SK-N-SH (cell line): ENCODE results near the gene DNM2. TPM values are rescaled to one million over a fixed set of nuclear protein-coding genes. Genes with fewer than 3 reads are reported as not detected.

Experiments
- CTCF ChIA-PET: fragments of 300-600, 350-600 bp; formaldehyde crosslinking; extraction: SDS; loops from one replicate; lab custom pipeline; 2021; lab: Yijun Ruan, JAX
- POLR2A ChIA-PET: fragments of 350-600 bp; sonication (Branson Sonifier 250); formaldehyde crosslinking; extraction: SDS; loops from one replicate; lab custom pipeline; 2020; ENCODE audit warnings: antibody characterized with exemption, inconsistent platforms; lab: Yijun Ruan, JAX
- DNase-seq: peaks from one replicate; pipeline ENCODE4 v3.0.0; 2012
- H2AFZ ChIP-seq: fragments of 200-600 bp; sonication (generic); 2 replicates; pipeline ENCODE4 v1.8.1; 2016; ENCODE audit warnings: antibody characterized with exemption, mild to moderate bottlenecking, low read depth
- H3F3A ChIP-seq: fragments of 200-600 bp; sonication (generic); replicated peaks from 2 replicates; pipeline ENCODE3; 2016; ENCODE audit warnings: antibody characterized with exemption, mild to moderate bottlenecking; ENCODE audit not compliant: insufficient read depth
- H3K27ac ChIP-seq, 2 experiments: fragments of 200-500 bp in 1 of 2; fragments of 200-600 bp in 1 of 2; sonication (Bioruptor generic) in 1 of 2; sonication (generic), shearing (Covaris generic) in 1 of 2; 2 replicates each; pipeline versions ENCODE4 v1.5.1 to v1.6.1; 2014 to 2016; ENCODE audit warnings: low read depth in 2 of 2, inconsistent platforms in 1 of 2, low read length in 1 of 2, mild to moderate bottlenecking in 1 of 2, mixed read lengths in 1 of 2
- H3K27me3 ChIP-seq: fragments of 200-600 bp; sonication (generic), shearing (Covaris generic); 2 replicates; pipeline ENCODE4 v1.6.1; 2016; ENCODE audit warnings: mixed run types; ENCODE audit not compliant: insufficient read depth
- H3K36me3 ChIP-seq, 2 experiments: fragments of 200-500 bp in 1 of 2; fragments of 200-600 bp in 1 of 2; sonication (Bioruptor generic) in 1 of 2; sonication (generic) in 1 of 2; replicated peaks in 1 of 2; 2 replicates each; pipeline versions ENCODE3 to v1.5.1; 2014 to 2016; ENCODE audit warnings: low read length in 1 of 2, mild to moderate bottlenecking in 1 of 2; ENCODE audit not compliant: insufficient read depth in 2 of 2, control insufficient read depth in 1 of 2
- H3K4me1 ChIP-seq, 2 experiments: fragments of 200-500 bp in 1 of 2; fragments of 200-600 bp in 1 of 2; sonication (Bioruptor generic) in 1 of 2; sonication (generic), shearing (Covaris generic) in 1 of 2; 2 replicates each; pipeline versions ENCODE4 v1.5.1 to v1.6.1; 2014 to 2016; ENCODE audit warnings: low read depth in 1 of 2, low read length in 1 of 2, mixed run types in 1 of 2; ENCODE audit not compliant: insufficient read depth in 2 of 2, control insufficient read depth in 1 of 2
- H3K4me2 ChIP-seq: fragments of 200-600 bp; sonication (generic), shearing (Covaris generic); 2 replicates; pipeline ENCODE4 v1.6.1; 2017; ENCODE audit warnings: mixed run types
- H3K4me3 ChIP-seq, 2 experiments: fragments of 200-500 bp in 1 of 2; fragments of 200-600 bp in 1 of 2; sonication (Bioruptor generic) in 1 of 2; sonication (generic), shearing (Covaris generic) in 1 of 2; 2 replicates each; pipeline versions ENCODE4 v1.5.1 to v1.8.1; 2014 to 2016; ENCODE audit warnings: low read depth in 2 of 2, inconsistent platforms in 1 of 2, low read length in 1 of 2, mild to moderate bottlenecking in 1 of 2, mixed read lengths in 1 of 2, moderate library complexity in 1 of 2
- H3K79me2 ChIP-seq: fragments of 200-600 bp; sonication (generic); 2 replicates; pipeline ENCODE4 v1.8.1; 2017; ENCODE audit warnings: mild to moderate bottlenecking; ENCODE audit not compliant: insufficient read depth
- H3K9ac ChIP-seq: fragments of 200-600 bp; sonication (generic); 2 replicates; pipeline ENCODE4 v1.6.1; 2017; ENCODE audit warnings: mixed run types
- H3K9me2 ChIP-seq: fragments of 200-600 bp; sonication (generic); 2 replicates; pipeline ENCODE4 v1.6.1; 2017; ENCODE audit warnings: mixed run types
- H3K9me3 ChIP-seq: fragments of 200-600 bp; sonication (generic); 2 replicates; pipeline ENCODE4 v1.6.1; 2017; ENCODE audit warnings: mixed run types, mild to moderate bottlenecking, moderate library complexity
- H4K20me1 ChIP-seq: fragments of 200-600 bp; sonication (generic); 2 replicates; pipeline ENCODE4 v1.6.1; 2017; ENCODE audit warnings: mild to moderate bottlenecking, mixed run types; ENCODE audit not compliant: insufficient read depth
- FOSL2 ChIP-seq: IDR thresholded peaks from 2 replicates; pipeline ENCODE4 v1.4.0; 2012; ENCODE audit warnings: low read depth, mild to moderate bottlenecking, moderate library complexity, borderline replicate concordance
- JUND ChIP-seq: IDR thresholded peaks from 2 replicates; pipeline ENCODE4 v1.4.0; 2012
- NFIC ChIP-seq: IDR thresholded peaks from 2 replicates; pipeline ENCODE4 v1.4.0; 2012; ENCODE audit warnings: borderline replicate concordance
- RCOR1 ChIP-seq: fragments of 150-350 bp; IDR thresholded peaks from 2 replicates; pipeline ENCODE4 v1.6.1; 2017; ENCODE audit warnings: antibody characterized with exemption, low read length
- RXRA ChIP-seq: IDR thresholded peaks from 2 replicates; pipeline ENCODE4 v1.4.0; 2012; ENCODE audit warnings: low read depth, mild to moderate bottlenecking, borderline replicate concordance
- SMC3 ChIP-seq: IDR thresholded peaks from 2 replicates; pipeline ENCODE4 v1.6.1; 2012; ENCODE audit warnings: low read depth, low read length, improper control_type of control experiment
- TCF12 ChIP-seq: IDR thresholded peaks from 2 replicates; pipeline ENCODE4 v1.4.0; 2012
- YY1 ChIP-seq: IDR thresholded peaks from 2 replicates; pipeline ENCODE4 v1.4.0; 2012; ENCODE audit warnings: low read depth, mild to moderate bottlenecking
- WGBS: methylation state at CpG from one replicate; pipeline ENCODE4 v1.1.6; 2017; ENCODE audit warnings: low lambda C conversion rate; 5-methylcytosine and 5-hydroxymethylcytosine counted together
- polyA plus RNA-seq, 3 experiments: library from polyadenylated mRNA; depleted of rRNA; stranded (reverse); fragments of >200 nt; gene quantifications; 2 replicates each; pipeline ENCODE4 v1.2.3, GENCODE V29; 2012
- TF ChIP-seq, protein P1 (sequence below): IDR thresholded peaks from 2 replicates; pipeline ENCODE4 v1.6.1; 2012; ENCODE audit warnings: mild to moderate bottlenecking, low read depth, low read length, moderate library complexity

The DNM2 gene
- polyA plus RNA-seq, 1 of the 3 experiments (the other 2 are of a cell fraction): 52.5 TPM

DNA sequence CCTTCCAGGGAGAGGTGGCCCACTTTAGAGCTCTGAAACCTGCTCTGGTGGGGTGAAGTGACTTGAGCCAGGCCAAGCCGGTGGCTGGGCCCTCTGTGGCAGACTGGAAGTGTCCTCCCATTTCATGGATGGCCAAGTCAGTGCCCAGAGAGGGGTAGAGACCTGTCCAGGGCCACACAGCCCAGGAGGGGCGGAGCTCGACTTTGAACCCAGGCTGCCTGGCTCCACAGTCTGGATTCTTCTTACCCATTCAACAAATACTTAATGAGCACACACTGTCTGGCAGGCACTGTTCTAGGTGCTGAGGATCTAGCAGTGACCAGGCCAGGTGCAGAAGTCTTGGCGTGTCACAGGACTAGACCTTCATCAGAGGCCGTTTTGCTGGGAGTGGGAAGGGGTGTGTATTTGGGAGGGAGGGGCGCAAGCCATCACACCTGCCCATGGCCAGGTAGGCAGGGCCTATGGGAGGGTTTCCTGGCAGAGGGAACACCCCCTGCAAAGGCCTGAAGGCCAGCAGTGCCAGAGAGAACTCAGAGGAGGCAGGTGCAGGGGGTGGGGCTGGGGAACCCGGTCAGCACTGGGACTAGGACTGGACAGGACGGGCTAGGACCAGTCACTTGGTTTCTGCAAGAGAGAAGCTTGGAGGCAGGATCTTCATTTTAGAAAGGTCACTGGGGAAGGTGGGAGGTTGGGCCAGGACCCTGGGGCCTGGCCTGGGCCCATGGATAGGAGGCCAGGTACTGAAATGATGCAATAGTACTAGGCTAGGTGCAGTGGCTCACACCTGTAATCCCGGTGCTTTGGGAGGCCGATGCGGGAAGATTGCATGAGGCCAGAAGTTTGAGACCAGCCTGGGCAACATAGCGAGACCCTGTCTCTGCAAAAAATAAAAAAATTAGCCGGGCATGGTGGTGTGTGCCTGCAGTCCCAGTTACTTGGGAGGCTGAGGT lies 31.8 kb downstream of the DNM2 start:
- ChIA-PET CTCF (interaction anchor here (0.6 to 1.8 kb wide), 4 partner anchors 32 to 115 kb away, joined by 3 to 7 read pairs (median 4); partner anchors contain the start of gene DNM2), POLR2A (no interaction called here)
- TF ChIP-seq RXRA (no peak), YY1 (no peak), TCF12 (no peak), FOSL2 (no peak), NFIC (no peak), SMC3 (no peak), JUND (no peak)
- TF ChIP-seq, protein P1, sequence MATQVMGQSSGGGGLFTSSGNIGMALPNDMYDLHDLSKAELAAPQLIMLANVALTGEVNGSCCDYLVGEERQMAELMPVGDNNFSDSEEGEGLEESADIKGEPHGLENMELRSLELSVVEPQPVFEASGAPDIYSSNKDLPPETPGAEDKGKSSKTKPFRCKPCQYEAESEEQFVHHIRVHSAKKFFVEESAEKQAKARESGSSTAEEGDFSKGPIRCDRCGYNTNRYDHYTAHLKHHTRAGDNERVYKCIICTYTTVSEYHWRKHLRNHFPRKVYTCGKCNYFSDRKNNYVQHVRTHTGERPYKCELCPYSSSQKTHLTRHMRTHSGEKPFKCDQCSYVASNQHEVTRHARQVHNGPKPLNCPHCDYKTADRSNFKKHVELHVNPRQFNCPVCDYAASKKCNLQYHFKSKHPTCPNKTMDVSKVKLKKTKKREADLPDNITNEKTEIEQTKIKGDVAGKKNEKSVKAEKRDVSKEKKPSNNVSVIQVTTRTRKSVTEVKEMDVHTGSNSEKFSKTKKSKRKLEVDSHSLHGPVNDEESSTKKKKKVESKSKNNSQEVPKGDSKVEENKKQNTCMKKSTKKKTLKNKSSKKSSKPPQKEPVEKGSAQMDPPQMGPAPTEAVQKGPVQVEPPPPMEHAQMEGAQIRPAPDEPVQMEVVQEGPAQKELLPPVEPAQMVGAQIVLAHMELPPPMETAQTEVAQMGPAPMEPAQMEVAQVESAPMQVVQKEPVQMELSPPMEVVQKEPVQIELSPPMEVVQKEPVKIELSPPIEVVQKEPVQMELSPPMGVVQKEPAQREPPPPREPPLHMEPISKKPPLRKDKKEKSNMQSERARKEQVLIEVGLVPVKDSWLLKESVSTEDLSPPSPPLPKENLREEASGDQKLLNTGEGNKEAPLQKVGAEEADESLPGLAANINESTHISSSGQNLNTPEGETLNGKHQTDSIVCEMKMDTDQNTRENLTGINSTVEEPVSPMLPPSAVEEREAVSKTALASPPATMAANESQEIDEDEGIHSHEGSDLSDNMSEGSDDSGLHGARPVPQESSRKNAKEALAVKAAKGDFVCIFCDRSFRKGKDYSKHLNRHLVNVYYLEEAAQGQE: no peak
- WGBS: 90% methylated on average over 11 of the region's 13 CpGs
- Histone ChIP-seq H3F3A (peaks cover 3% of the 10 kb centered on the region), H3K27me3 (no peaks in the 10 kb centered on the region), H3K9ac (no peak overlapping the region), H3K4me1 (peaks cover 9 to 32% of the 10 kb centered on the region in 2 experiments; a peak in 3 of 4 replicates), H3K79me2 (peaks cover 94% of the 10 kb centered on the region), H3K4me2 (0 out of 2 replicates have a peak overlapping the region, but pooled peaks have one; percentile 43), H3K36me3 (no peaks in the 10 kb centered on the region), H4K20me1 (peaks cover 88% of the 10 kb centered on the region), H3K9me3 (no peaks in the 10 kb centered on the region), H3K27ac (peak overlapping the region; percentile 19 to 78; a peak in 3 of 4 replicates), H2AFZ (no peak overlapping the region), H3K9me2 (no peaks in the 10 kb centered on the region), H3K4me3 (no peak overlapping the region)
- DNase-seq: no peak

DNA sequence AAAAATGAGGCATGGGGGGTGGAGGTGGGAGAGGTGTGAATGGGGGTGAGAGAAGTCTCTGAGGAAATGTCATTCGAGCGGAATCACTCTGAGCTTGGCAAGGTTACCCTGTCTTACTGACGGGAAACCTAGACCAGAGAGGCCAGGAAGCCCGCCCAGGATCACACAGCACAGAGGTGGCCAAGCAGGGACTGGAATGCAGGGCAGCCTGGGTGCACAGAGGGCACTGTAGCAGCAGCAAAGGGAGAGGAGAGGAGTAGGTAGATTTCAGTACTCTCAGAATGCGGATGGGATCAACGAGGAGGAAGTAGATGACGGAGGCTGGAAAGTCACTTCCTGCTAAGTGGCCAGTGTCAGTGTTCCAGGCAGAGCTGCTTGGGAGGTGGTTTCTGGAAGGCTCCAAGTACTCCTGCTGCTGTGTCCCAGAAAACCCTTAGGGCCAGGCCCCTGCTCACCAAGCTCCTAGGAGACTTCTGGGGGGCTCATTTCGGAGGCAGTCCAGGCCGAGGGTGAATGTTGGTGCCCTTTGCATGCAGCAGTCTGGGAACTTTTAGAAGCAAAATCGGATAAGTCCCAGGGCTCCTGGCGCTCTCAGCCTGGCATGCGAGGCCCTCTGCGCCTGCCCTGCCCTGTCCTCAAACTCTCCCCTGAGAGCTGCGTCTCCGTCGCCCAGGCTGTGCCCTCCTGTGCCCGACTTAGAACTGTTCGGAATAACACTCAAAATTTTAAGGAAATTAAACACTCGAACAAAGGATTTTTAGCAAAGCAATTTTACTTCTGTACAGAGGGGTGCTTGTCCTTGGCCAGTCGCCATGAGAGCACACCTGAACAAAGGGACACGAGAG lies 33.5 kb downstream of the DNM2 start:
- CTCF ChIA-PET: interaction anchor here (1.1 to 1.8 kb wide), 3 partner anchors 85 to 113 kb away, joined by 3 to 7 read pairs (median 4); partner anchors contain the start of gene TMED1

More for the DNA sequence above, 33.5 kb downstream of the DNM2 start:
- H3K9me3 ChIP-seq: no peaks in the 10 kb centered on the region
- no peak overlapping the region for H3K4me3 ChIP-seq
- peaks cover 84% of the 10 kb centered on the region for H4K20me1 ChIP-seq
- POLR2A ChIA-PET: no interaction called here
- no peak overlapping the region for H3K9ac ChIP-seq
- peaks cover 3% of the 10 kb centered on the region for H3F3A ChIP-seq
- H3K27me3 ChIP-seq: no peaks in the 10 kb centered on the region
- no peak overlapping the region; a peak in 1 of 4 replicates for H3K27ac ChIP-seq
- no peaks in the 10 kb centered on the region for H3K36me3 ChIP-seq
- H3K9me2 ChIP-seq: no peaks in the 10 kb centered on the region
- H2AFZ ChIP-seq: no peak overlapping the region
- peaks cover 9 to 36% of the 10 kb centered on the region in 2 experiments; a peak in 3 of 4 replicates for H3K4me1 ChIP-seq
- no peak overlapping the region for H3K4me2 ChIP-seq
- no peak for TF ChIP-seq RCOR1
- TF ChIP-seq FOSL2: no peak
- no peak for DNase-seq
- WGBS: 92% methylated on average over 17 of the region's 21 CpGs
- H3K79me2 ChIP-seq: peaks cover 94% of the 10 kb centered on the region
